Breast epithelium (tissue), 3 donors: ENCODE measurements around the gene ASTL.

Experiments used
- POLR2A ChIP-seq: fragments of 450-650 bp; IDR thresholded peaks from one replicate; pipeline ENCODE4 v1.6.1; 2016; ENCODE audit warnings: antibody characterized with exemption, mild to moderate bottlenecking, moderate library complexity
- TF ChIP-seq, protein P1 (sequence below), 3 donors: fragments of 450-650 bp; IDR thresholded peaks; one replicate each; pipeline ENCODE4 v1.5.1; 2016 to 2017; ENCODE audit warnings: antibody characterized with exemption in 3 of 3, mild to moderate bottlenecking in 3 of 3, moderate library complexity in 3 of 3

- TF ChIP-seq POLR2A: no peak
- TF ChIP-seq, protein P1, sequence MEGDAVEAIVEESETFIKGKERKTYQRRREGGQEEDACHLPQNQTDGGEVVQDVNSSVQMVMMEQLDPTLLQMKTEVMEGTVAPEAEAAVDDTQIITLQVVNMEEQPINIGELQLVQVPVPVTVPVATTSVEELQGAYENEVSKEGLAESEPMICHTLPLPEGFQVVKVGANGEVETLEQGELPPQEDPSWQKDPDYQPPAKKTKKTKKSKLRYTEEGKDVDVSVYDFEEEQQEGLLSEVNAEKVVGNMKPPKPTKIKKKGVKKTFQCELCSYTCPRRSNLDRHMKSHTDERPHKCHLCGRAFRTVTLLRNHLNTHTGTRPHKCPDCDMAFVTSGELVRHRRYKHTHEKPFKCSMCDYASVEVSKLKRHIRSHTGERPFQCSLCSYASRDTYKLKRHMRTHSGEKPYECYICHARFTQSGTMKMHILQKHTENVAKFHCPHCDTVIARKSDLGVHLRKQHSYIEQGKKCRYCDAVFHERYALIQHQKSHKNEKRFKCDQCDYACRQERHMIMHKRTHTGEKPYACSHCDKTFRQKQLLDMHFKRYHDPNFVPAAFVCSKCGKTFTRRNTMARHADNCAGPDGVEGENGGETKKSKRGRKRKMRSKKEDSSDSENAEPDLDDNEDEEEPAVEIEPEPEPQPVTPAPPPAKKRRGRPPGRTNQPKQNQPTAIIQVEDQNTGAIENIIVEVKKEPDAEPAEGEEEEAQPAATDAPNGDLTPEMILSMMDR (IDR thresholded peaks at IDR 0.05): no peak
These were observed 13.7 kb downstream of the ASTL start for GRCh38 chr2:96124406-96125265.
